Esophagus (tissue), 2 donors: Measurements from ENCODE around the gene HAO2. TPM values are rescaled to one million over a fixed set of nuclear protein-coding genes. Genes with fewer than 3 reads are reported as not detected.

Experiments used
- H3K27ac ChIP-seq, 2 donors: one replicate each; pipeline ENCODE4 v1.5.1; 2013; ENCODE audit warnings: low read depth in 2 of 2, mild to moderate bottlenecking in 2 of 2, inconsistent platforms in 1 of 2, low read length in 1 of 2, moderate library complexity in 1 of 2
- H3K27me3 ChIP-seq, 2 donors: one replicate each; pipeline ENCODE4 v1.6.1; 2013; ENCODE audit warnings: low read length in 2 of 2, control low read depth in 1 of 2, mild to moderate bottlenecking in 1 of 2; ENCODE audit not compliant: insufficient read depth in 2 of 2, control insufficient read depth in 1 of 2
- H3K36me3 ChIP-seq, 2 donors: one replicate each; pipeline ENCODE4 v1.6.1; 2013; ENCODE audit warnings: low read length in 1 of 2; ENCODE audit not compliant: control insufficient read depth in 2 of 2, insufficient read depth in 2 of 2
- H3K4me1 ChIP-seq, 2 donors: one replicate each; pipeline ENCODE4 v1.6.1; 2013; ENCODE audit warnings: low read length in 1 of 2; ENCODE audit not compliant: control insufficient read depth in 2 of 2, insufficient read depth in 2 of 2
- H3K4me3 ChIP-seq, 2 donors: one replicate each; pipeline ENCODE4 v1.5.1; 2013; ENCODE audit warnings: low read length in 2 of 2, mild to moderate bottlenecking in 2 of 2, low read depth in 1 of 2, moderate library complexity in 1 of 2
- H3K9me3 ChIP-seq, 2 donors: one replicate each; pipeline ENCODE4 v1.6.1; 2013; ENCODE audit warnings: mild to moderate bottlenecking in 2 of 2, low read depth in 1 of 2, low read length in 1 of 2, moderate library complexity in 1 of 2; ENCODE audit not compliant: control insufficient read depth in 2 of 2, insufficient read depth in 1 of 2
- WGBS, 2 donors: extraction: QIAGEN DNeasy Blood & Tissue Kit; methylation state at CpG; one replicate each; pipeline ENCODE4 v1.1.7; 2013; 5-methylcytosine and 5-hydroxymethylcytosine counted together
- polyA plus RNA-seq, 2 donors: library from polyadenylated mRNA; stranded (reverse); fragments of 200-250 nt; gene quantifications; one replicate each; pipeline ENCODE4 v1.2.3, GENCODE V29; 2013
- donor health status: healthy with polysubstance abuse.
- donor health status: Bipolar disorder and iron deficiency.

Gene HAO2
- polyA plus RNA-seq, 2 donors: not detected

DNA sequence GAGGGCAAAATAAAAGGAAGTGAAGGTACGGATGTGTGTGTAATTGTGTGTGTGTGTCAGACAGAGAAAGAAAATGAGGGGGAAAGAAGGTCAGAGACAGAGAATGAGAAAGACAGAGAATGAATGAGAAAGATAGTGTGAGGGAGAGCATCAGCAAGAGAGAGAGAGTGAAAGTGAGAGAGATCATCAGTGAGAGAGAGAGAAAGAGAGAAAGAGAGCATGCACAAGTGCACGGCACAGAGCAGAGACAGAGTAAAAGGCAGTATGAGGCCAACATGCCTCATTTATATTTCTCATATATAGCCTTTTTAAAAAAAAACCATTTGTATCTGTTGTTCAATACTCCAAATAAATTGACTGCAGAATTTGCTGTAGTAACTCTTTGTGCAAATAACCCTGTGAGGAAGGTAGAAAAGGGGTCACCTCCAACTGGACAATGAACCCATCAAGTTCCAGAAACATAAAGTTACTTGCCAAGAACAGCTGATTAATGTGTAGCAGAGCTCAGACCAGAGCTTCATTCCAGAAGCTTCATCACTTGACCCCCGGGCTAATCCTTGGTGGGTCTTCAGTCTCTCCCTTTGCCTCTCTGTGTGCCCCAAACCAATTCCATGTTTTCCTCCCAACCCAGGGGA, 47.5 kb downstream of the HAO2 start:
- Histone ChIP-seq H3K4me1 (no peaks in the 10 kb centered on the region), H3K36me3 (no peaks in the 10 kb centered on the region), H3K9me3 (no peaks in the 10 kb centered on the region), H3K27ac (no peak overlapping the region), H3K4me3 (no peak overlapping the region), H3K27me3 (no peaks in the 10 kb centered on the region)
- 70% methylated on average over 3 of the region's 3 CpGs for WGBS, 2 donors

DNA sequence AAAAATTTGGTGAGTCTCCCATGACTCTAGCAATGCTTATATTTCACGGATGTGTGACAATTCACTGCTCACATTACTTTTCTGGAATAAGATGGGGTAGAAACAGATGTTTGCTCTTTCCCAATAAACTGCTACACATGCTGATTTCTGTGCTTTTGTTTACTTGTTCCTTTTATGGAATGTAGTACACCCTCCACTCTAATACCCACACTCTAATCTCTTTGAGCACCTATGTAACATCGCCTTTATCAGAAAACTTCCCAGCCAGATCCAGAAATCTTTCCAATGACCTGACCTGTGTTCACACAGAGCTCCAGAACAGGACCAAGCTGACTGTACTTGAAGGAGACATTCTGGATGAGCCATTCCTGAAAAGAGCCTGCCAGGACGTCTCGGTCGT, 50.5 kb downstream of the HAO2 start:
- no peaks in the 10 kb centered on the region for H3K27me3 ChIP-seq
- no peak overlapping the region for H3K4me3 ChIP-seq
- no peaks in the 10 kb centered on the region for H3K9me3 ChIP-seq
- WGBS, 2 donors: 85 to 89% methylated on average over 5 of the region's 5 CpGs
- H3K27ac ChIP-seq: no peak overlapping the region
- no peaks in the 10 kb centered on the region for H3K4me1 ChIP-seq
- no peaks in the 10 kb centered on the region for H3K36me3 ChIP-seq

DNA sequence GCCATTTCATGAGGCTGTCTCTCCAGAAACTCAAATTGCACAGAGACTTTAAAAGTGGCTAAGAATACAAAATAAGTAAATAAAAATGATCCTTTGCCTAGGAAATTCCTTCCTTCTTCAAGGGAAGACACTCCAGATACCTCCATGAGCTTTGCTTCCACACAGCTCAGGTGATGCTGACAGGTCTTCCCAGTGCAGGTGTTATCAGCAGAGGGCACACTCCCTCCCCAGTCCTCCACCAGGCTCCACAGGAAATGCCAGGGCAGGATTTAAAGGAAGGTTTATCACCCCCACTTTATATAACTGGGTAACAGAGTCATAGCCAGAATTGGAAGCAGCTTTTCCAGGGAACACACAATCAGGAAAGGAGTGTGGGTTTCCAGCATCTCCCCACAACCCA, 52.1 kb downstream of the HAO2 start:
- Histone ChIP-seq H3K27ac (no peak overlapping the region), H3K27me3 (no peaks in the 10 kb centered on the region), H3K9me3 (no peaks in the 10 kb centered on the region), H3K4me1 (no peaks in the 10 kb centered on the region), H3K4me3 (no peak overlapping the region), H3K36me3 (no peaks in the 10 kb centered on the region)

GRCh38 chr1:119422631-119423030, 54.0 kb downstream of the HAO2 start:
- Histone ChIP-seq H3K4me3 (no peak overlapping the region), H3K4me1 (no peaks in the 10 kb centered on the region), H3K9me3 (no peaks in the 10 kb centered on the region), H3K36me3 (no peaks in the 10 kb centered on the region), H3K27ac (no peak overlapping the region), H3K27me3 (no peaks in the 10 kb centered on the region)

GRCh38 chr1:119428991-119429390, 60.4 kb downstream of the HAO2 start:
- H3K9me3 ChIP-seq: no peaks in the 10 kb centered on the region
- H3K4me1 ChIP-seq: no peaks in the 10 kb centered on the region
- no peak overlapping the region for H3K4me3 ChIP-seq
- no peaks in the 10 kb centered on the region for H3K27me3 ChIP-seq
- 86% methylated on average over 2 of the region's 2 CpGs for WGBS, 2 donors
- no peaks in the 10 kb centered on the region for H3K36me3 ChIP-seq
- no peak overlapping the region for H3K27ac ChIP-seq

DNA sequence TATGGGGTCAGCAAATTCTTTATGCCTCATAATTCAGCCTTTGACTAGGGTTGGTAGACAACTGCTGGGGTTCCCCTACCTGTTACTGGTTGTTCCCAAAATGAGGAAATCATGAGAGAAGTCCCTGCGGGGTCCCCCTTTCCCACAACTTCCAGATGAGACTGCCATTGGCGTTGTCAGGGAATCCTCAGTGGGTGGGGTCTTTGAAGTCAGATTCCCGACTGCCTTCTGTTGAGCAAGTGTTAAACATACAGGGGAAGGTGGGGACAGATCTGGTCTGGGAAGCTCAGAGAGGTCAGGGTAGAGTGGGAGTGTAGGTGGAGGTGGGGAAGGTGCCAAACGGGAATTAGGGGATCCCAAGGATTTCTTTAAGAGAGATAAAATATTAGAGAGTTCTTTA, 61.1 kb downstream of the HAO2 start:
- H3K4me1 ChIP-seq: no peaks in the 10 kb centered on the region
- H3K9me3 ChIP-seq: no peaks in the 10 kb centered on the region
- H3K4me3 ChIP-seq: no peak overlapping the region
- WGBS, 2 donors: 60 to 62% methylated on average over 4 of the region's 4 CpGs
- H3K27me3 ChIP-seq: no peaks in the 10 kb centered on the region
- H3K36me3 ChIP-seq: no peaks in the 10 kb centered on the region
- H3K27ac ChIP-seq: no peak overlapping the region

DNA sequence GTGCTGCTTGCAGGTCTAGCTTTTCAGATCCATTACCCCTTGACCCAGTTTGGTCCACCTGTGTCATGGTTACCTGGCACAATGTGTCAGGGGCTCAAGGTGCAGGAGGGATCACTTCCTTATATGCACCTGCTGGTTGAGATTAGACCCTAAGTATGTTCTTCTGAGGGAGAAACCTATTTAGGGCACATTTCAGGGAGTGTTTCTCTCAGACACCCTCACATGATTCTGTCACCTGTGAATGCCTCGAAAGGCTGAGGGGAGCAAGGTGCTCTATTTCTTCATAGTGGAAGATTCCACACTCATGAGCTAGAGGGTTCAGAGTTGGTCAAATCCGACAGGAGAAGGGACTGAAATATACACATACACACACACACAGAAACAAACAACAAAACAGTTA, 61.9 kb downstream of the HAO2 start:
- no peak overlapping the region for H3K27ac ChIP-seq
- H3K4me1 ChIP-seq: no peaks in the 10 kb centered on the region
- no peaks in the 10 kb centered on the region for H3K27me3 ChIP-seq
- H3K9me3 ChIP-seq: no peaks in the 10 kb centered on the region
- WGBS, 2 donors: 75 to 85% methylated on average over 2 of the region's 2 CpGs
- no peak overlapping the region for H3K4me3 ChIP-seq
- no peaks in the 10 kb centered on the region for H3K36me3 ChIP-seq

GRCh38 chr1:119431836-119432235, 63.3 kb downstream of the HAO2 start:
- Histone ChIP-seq H3K27me3 (no peaks in the 10 kb centered on the region), H3K27ac (no peak overlapping the region), H3K4me1 (no peaks in the 10 kb centered on the region), H3K4me3 (no peak overlapping the region), H3K36me3 (no peaks in the 10 kb centered on the region), H3K9me3 (no peaks in the 10 kb centered on the region)
- 68 to 75% methylated on average over 3 of the region's 3 CpGs for WGBS, 2 donors

GRCh38 chr1:119435052-119435451, 66.5 kb downstream of the HAO2 start:
- no peaks in the 10 kb centered on the region for H3K36me3 ChIP-seq
- no peak overlapping the region for H3K4me3 ChIP-seq
- H3K27me3 ChIP-seq: no peaks in the 10 kb centered on the region
- no peak overlapping the region for H3K27ac ChIP-seq
- no peaks in the 10 kb centered on the region for H3K4me1 ChIP-seq
- no peaks in the 10 kb centered on the region for H3K9me3 ChIP-seq
- 68 to 79% methylated on average over 3 of the region's 3 CpGs for WGBS, 2 donors

DNA sequence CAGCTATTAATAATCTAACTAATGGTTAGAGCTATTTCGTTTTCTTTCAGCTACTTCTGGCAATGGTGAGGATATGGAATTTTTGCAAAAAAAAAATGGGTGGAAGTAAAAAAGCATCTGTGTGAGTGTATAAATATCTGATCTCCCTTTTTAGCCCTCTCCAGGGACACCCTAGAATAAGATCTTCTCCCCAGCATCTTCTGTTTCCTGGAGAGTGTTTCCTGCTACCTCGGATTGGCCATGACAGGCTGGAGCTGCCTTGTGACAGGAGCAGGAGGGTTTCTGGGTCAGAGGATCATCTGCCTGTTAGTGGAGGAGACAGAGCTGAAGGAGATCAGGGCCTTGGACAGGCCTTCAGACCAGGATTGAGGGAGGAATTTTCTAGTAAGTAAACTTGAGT, 70.2 kb downstream of the HAO2 start:
- Histone ChIP-seq H3K27me3 (no peaks in the 10 kb centered on the region), H3K4me3 (no peak overlapping the region), H3K9me3 (no peaks in the 10 kb centered on the region), H3K27ac (no peak overlapping the region), H3K36me3 (no peaks in the 10 kb centered on the region), H3K4me1 (no peaks in the 10 kb centered on the region)
- 55 to 56% methylated on average over 2 of the region's 2 CpGs for WGBS, 2 donors
